H9 (cell line): ENCODE results near the gene ZNF667. TPM values are rescaled to one million over a fixed set of nuclear protein-coding genes. Genes with fewer than 3 reads are reported as not detected.
A peak's percentile ranks its signal among the peaks of the same experiment; 100 is the strongest.

Experiments used
- DNase-seq: peaks from one replicate; pipeline ENCODE4 v3.0.0-alpha.2; 2017
- H2AFZ ChIP-seq: one replicate; pipeline ENCODE4 v1.6.1; 2013; ENCODE audit warnings: mild to moderate bottlenecking, low read length, control low read depth, moderate library complexity
- H2AK5ac ChIP-seq: 2 replicates; pipeline ENCODE4 v1.6.1; 2013; ENCODE audit warnings: low read length, control low read depth, mixed read lengths; ENCODE audit not compliant: insufficient read length
- H2BK120ac ChIP-seq: one replicate; pipeline ENCODE4 v1.6.1; 2013; ENCODE audit warnings: low read depth, mild to moderate bottlenecking, low read length, control low read depth, inconsistent platforms; ENCODE audit not compliant: poor library complexity, severe bottlenecking
- H2BK12ac ChIP-seq: 2 replicates; pipeline ENCODE4 v1.6.1; 2013; ENCODE audit warnings: low read length, control low read depth, mixed read lengths, low read depth; ENCODE audit not compliant: insufficient read length
- H2BK15ac ChIP-seq: 2 replicates; pipeline ENCODE4 v1.6.1; 2013; ENCODE audit warnings: low read depth, low read length, control low read depth
- H2BK20ac ChIP-seq: one replicate; pipeline ENCODE4 v1.6.1; 2013; ENCODE audit warnings: low read depth, mild to moderate bottlenecking, low read length, control low read depth, inconsistent platforms; ENCODE audit not compliant: poor library complexity, severe bottlenecking
- H2BK5ac ChIP-seq: 2 replicates; pipeline ENCODE4 v1.6.1; 2013; ENCODE audit warnings: low read length, control low read depth, mixed read lengths; ENCODE audit not compliant: insufficient read length
- H3K14ac ChIP-seq: 2 replicates; pipeline ENCODE4 v1.6.1; 2013; ENCODE audit warnings: low read length, control low read depth; ENCODE audit not compliant: insufficient read depth
- H3K18ac ChIP-seq: 2 replicates; pipeline ENCODE4 v1.6.1; 2013; ENCODE audit warnings: low read depth, mild to moderate bottlenecking, mixed read lengths, low read length, control low read depth; ENCODE audit not compliant: insufficient read length
- H3K23ac ChIP-seq: 2 replicates; pipeline ENCODE4 v1.6.1; 2013; ENCODE audit warnings: low read length, control low read depth, mixed read lengths, low read depth; ENCODE audit not compliant: insufficient read length
- H3K23me2 ChIP-seq: 2 replicates; pipeline ENCODE4 v1.6.1; 2013; ENCODE audit warnings: low read depth, mild to moderate bottlenecking, mixed read lengths, low read length, control low read depth; ENCODE audit not compliant: insufficient read length, poor library complexity, severe bottlenecking
- H3K27ac ChIP-seq: 2 replicates; pipeline ENCODE4 v1.5.1; 2013; ENCODE audit warnings: low read length, control low read depth, mixed read lengths, low read depth; ENCODE audit not compliant: insufficient read length
- H3K27me3 ChIP-seq: 2 replicates; pipeline ENCODE4 v1.6.1; 2013; ENCODE audit warnings: low read length, control low read depth, inconsistent platforms; ENCODE audit not compliant: insufficient read depth
- H3K4ac ChIP-seq: 2 replicates; pipeline ENCODE4 v1.6.1; 2013; ENCODE audit warnings: low read depth, mild to moderate bottlenecking, control low read depth, inconsistent platforms, low read length, moderate library complexity
- H3K4me1 ChIP-seq: 2 replicates; pipeline ENCODE4 v1.6.1; 2013; ENCODE audit warnings: low read length, control low read depth, inconsistent platforms; ENCODE audit not compliant: insufficient read depth
- H3K4me2 ChIP-seq: 2 replicates; pipeline ENCODE4 v1.6.1; 2013; ENCODE audit warnings: low read length, control low read depth, mixed read lengths; ENCODE audit not compliant: insufficient read length, insufficient read depth
- H3K56ac ChIP-seq: 2 replicates; pipeline ENCODE4 v1.6.1; 2013; ENCODE audit warnings: low read depth, mild to moderate bottlenecking, mixed read lengths, low read length, control low read depth; ENCODE audit not compliant: insufficient read length
- H3K79me1 ChIP-seq: 2 replicates; pipeline ENCODE4 v1.6.1; 2013; ENCODE audit warnings: low read depth, mild to moderate bottlenecking, moderate library complexity, low read length, control low read depth, inconsistent platforms; ENCODE audit not compliant: insufficient read depth, poor library complexity, severe bottlenecking
- H3K79me2 ChIP-seq: 2 replicates; pipeline ENCODE4 v1.6.1; 2013; ENCODE audit warnings: low read length, control low read depth, inconsistent platforms; ENCODE audit not compliant: insufficient read depth
- H3K9ac ChIP-seq: 2 replicates; pipeline ENCODE4 v1.6.1; 2013; ENCODE audit warnings: low read length, control low read depth, mixed read lengths; ENCODE audit not compliant: insufficient read length; ENCODE audit errors: extremely low read depth
- H3K9me3 ChIP-seq: one replicate; pipeline ENCODE4 v1.6.1; 2013; ENCODE audit warnings: low read depth, low read length, inconsistent platforms; ENCODE audit not compliant: control insufficient read depth
- H3T11ph ChIP-seq: one replicate; pipeline ENCODE4 v1.6.1; 2013; ENCODE audit warnings: mild to moderate bottlenecking, low read length, control low read depth, inconsistent platforms
- H4K20me1 ChIP-seq: one replicate; pipeline ENCODE4 v1.6.1; 2013; ENCODE audit not compliant: control insufficient read depth, insufficient read length, insufficient read depth
- H4K5ac ChIP-seq: 2 replicates; pipeline ENCODE4 v1.6.1; 2013; ENCODE audit warnings: low read depth, mild to moderate bottlenecking, mixed read lengths, low read length, control low read depth; ENCODE audit not compliant: insufficient read length
- H4K8ac ChIP-seq: replicated peaks from 2 replicates; pipeline ENCODE4 v1.6.1; 2013; ENCODE audit warnings: low read length, control low read depth, mixed read lengths, low read depth; ENCODE audit not compliant: insufficient read length
- H4K91ac ChIP-seq: 2 replicates; pipeline ENCODE4 v1.6.1; 2013; ENCODE audit warnings: low read depth, mild to moderate bottlenecking, moderate library complexity, mixed read lengths, low read length, control low read depth; ENCODE audit not compliant: insufficient read length
- H3K27ac Mint-ChIP-seq, 3 experiments: 2 replicates in 2 of 3; 3 replicates in 1 of 3; pipeline ENCODE4 v1.8.0; 2020 to 2021; ENCODE audit warnings: mixed read lengths in 3 of 3, mild to moderate bottlenecking in 1 of 3, moderate library complexity in 1 of 3
- H3K27me3 Mint-ChIP-seq: 2 replicates; pipeline ENCODE4 v1.8.0; 2021; ENCODE audit warnings: low read depth, mild to moderate bottlenecking, moderate library complexity, mixed read lengths
- H3K36me3 Mint-ChIP-seq, 3 experiments: 2 replicates in 2 of 3; 3 replicates in 1 of 3; pipeline ENCODE4 v1.8.0; 2020 to 2021; ENCODE audit warnings: low read depth in 3 of 3, mixed read lengths in 3 of 3; ENCODE audit not compliant: insufficient read depth in 1 of 3
- H3K4me1 Mint-ChIP-seq, 2 experiments: 2 replicates each; pipeline ENCODE4 v1.8.0; 2020; ENCODE audit warnings: mixed read lengths in 2 of 2
- H3K4me3 Mint-ChIP-seq, 2 experiments: 2 replicates in 1 of 2; 3 replicates in 1 of 2; pipeline ENCODE4 v1.8.0; 2020 to 2021; ENCODE audit warnings: mild to moderate bottlenecking in 2 of 2, mixed read lengths in 2 of 2, moderate library complexity in 1 of 2
- H3K9me3 Mint-ChIP-seq, 2 experiments: 2 replicates in 1 of 2; 3 replicates in 1 of 2; pipeline ENCODE4 v1.8.0; 2020; ENCODE audit warnings: mild to moderate bottlenecking in 2 of 2, mixed read lengths in 2 of 2, moderate library complexity in 1 of 2
- CTCF ChIP-seq: fragments of 200-600 bp; sonication (generic); conservative IDR thresholded peaks from 3 replicates; pipeline ENCODE4 v1.8.0; 2021; ENCODE audit warnings: antibody characterized with exemption, mild to moderate bottlenecking
- WGBS: extraction: QIAGEN DNeasy Blood & Tissue Kit; methylation state at CpG from one replicate; pipeline ENCODE4 v1.1.7; 2013; ENCODE audit warnings: missing lambda C conversion rate, low lambda C conversion rate, mixed read lengths; ENCODE audit not compliant: insufficient read length; ENCODE audit errors: extremely low coverage; 5-methylcytosine and 5-hydroxymethylcytosine counted together
- total RNA-seq: library from RNA; stranded (reverse); gene quantifications from 2 replicates; pipeline ENCODE4 v1.2.1, GENCODE V29; 2021

ZNF667 gene
- total RNA-seq, 1 experiment from 2014 or later = not detected

DNA sequence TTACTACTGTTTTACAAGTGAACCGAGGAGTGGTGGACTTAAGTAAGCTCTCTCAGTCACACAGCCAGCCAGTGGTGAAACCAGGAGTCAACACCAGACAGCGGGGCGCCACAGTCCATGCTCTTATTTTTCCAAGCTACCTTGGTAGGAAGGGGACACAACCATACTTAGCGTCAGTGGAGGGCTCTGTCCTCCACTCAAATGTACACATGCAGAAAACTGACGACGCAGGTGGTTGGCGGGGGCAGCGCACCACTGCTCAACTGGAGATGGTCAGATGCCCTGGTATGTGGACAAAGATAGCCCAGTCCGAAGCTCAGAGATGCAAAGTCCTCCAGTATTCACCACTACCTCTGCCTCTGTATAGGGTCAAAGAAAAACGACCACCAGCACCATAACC, 1.1 kb downstream of the ZNF667 start:
- no peaks in the 10 kb centered on the region for H3K23me2 ChIP-seq
- no peak overlapping the region for H3K56ac ChIP-seq
- H3K27ac Mint-ChIP-seq = no peak overlapping the region
- no peak overlapping the region for H3K4me3 Mint-ChIP-seq
- DNase-seq = no peak
- H2AK5ac ChIP-seq = no peak overlapping the region
- H3K4me1 Mint-ChIP-seq = no peaks in the 10 kb centered on the region
- WGBS = no CpG with 5 or more reads among the region's 10 CpGs
- no peaks in the 10 kb centered on the region for H3K4me1 ChIP-seq
- no peak overlapping the region for H3K4ac ChIP-seq
- TF ChIP-seq CTCF = no peak
- peaks cover 30% of the 10 kb centered on the region for H3K9me3 ChIP-seq
- no peak overlapping the region for H4K8ac ChIP-seq
- no peak overlapping the region for H4K5ac ChIP-seq
- H2BK12ac ChIP-seq = no peak overlapping the region
- peaks cover 7% of the 10 kb centered on the region for H4K20me1 ChIP-seq
- no peak overlapping the region for H2BK5ac ChIP-seq
- H2BK120ac ChIP-seq = no peak overlapping the region
- H3K27me3 ChIP-seq = no peaks in the 10 kb centered on the region
- H2BK20ac ChIP-seq = no peak overlapping the region
- H3K4me2 ChIP-seq = peak overlapping the region; percentile 68
- H3K36me3 Mint-ChIP-seq = peaks cover 11 to 33% (median 23%) of the 10 kb centered on the region in 3 experiments; a peak in 6 of 7 replicates
- no peak overlapping the region for H4K91ac ChIP-seq
- no peak overlapping the region for H2BK15ac ChIP-seq
- no peak overlapping the region for H3K14ac ChIP-seq
- H3K23ac ChIP-seq = no peak overlapping the region
- H3K18ac ChIP-seq = no peak overlapping the region
- H3K79me1 ChIP-seq = no peaks in the 10 kb centered on the region
- H3K27me3 Mint-ChIP-seq = no peaks in the 10 kb centered on the region; the same call in 1 of the 2 replicates
- H3K9me3 Mint-ChIP-seq = peaks cover 96 to 97% of the 10 kb centered on the region in 2 experiments
- peaks cover 8% of the 10 kb centered on the region; the same call in 1 of the 2 replicates for H3K79me2 ChIP-seq
- no peak overlapping the region for H3T11ph ChIP-seq
- H3K27ac ChIP-seq = no peak overlapping the region
- H3K9ac ChIP-seq = no peak overlapping the region
- H2AFZ ChIP-seq = no peak overlapping the region
